ENCODE data around the gene RPL31.

The RPL31 gene

DNA sequence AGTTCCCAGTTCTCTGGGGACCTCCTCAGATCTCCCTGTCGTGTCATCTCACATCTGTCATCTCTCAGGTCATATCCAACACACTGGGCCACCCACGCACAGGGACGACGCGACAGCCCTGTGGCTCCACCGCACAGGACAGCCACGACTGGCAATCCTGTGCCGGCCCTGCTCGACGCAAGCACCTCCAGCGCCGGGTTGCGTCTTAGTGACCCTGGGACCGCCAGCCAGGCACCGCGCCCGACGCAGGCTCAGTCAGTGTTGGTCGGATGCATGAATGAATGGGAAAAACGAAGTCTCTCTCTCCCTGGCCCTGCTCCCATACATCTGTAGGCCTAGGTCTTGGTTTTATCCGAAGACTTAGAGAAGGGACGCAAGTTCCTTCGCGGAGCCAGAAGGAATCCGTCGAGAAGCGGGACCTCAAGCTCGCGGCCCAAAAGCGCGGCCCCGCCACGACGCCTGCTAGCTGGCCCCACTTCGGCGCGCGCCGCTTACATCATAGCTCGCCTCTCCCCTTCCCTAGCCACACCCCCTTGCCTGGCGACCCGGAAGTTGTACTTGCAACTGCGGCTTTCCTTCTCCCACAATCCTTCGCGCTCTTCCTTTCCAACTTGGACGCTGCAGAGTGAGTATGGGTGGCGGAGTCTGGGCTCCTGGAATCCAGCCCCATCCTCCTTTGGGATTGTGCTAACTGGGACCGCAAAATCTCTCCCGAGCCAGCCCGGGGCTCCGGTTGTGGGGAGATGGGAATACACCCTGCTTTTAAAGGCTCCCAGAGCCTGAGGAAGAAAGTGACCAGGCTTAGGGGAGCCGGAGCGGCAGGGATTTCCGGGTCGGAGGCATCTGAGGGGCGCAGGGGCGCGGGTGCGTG is at the start of gene RPL31:
Gene RPL31, plus strand, starts transcription at position 599 of the 871 bp plus-strand sequence. CDS start 413 bp downstream, outside the sequence.
- peak; percentile 96 to 97 for DNase-seq

DNA sequence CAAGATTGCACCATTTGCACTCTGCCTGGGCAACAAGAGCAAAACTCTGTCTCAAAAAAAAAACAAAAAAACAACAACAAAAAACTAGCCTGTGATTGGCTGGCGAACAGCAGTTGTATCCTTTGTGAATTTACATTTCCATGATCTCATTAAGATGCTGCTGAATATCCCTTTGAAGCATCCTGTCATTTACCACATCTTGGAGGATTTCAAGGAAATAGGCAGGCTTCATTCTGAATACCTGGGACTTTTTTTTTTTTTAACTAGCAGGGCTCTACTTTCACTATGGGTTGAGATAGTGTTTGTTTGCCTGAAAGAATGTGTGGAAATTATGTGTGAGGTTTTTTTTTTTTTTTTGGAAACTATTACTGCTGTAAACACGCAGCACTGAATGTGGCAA is 49.6 kb upstream of the RPL31 start:
- no peak for DNase-seq

DNA sequence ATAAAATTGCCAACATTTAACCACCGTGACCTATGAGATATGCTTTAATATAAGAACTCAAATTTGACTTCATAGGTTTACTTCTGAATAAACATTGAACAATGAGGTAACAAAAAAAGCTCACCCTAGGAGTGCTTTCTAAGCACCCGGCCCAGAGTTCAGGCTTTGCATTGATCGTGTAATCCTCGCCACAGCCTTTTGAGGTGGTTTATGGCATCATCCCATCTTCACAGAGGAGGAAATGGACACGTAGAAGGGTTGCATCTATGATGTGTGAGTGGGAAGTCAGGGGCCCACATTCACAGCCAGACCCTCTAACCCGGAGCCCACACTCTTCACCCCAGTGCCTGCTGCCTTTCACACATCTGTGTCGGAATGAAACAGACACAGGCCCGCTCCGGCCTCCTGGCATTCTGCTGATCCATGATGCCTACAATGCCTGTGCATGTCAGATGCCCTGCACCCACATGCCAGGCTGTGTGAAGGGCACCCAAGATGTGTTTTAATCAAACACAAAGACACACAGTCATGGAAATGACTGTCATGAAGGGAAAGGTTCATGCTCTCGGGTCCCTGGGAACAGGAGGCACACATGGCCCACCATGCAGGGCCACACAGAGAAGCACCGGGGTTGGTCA is 48.6 kb upstream of the RPL31 start:
- DNase-seq: no peak

DNA sequence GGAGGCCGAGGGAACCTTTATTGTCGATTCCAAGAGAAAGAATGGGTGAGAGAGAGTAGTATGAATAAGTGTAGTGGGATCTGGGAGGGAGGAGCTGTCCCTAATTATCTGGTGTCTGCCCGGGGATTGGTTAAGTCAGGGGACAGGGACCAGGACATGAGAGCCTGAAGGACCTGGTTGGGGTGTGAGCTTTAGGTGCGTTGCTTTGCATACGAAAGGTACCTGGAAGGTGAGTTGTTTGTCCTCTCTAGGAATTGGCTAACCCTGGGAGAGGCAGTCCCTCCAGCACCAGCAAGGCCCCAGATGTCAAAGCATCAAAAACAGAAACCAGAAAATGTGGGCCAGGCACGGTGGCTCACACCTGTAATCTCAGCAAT is 48.1 kb upstream of the RPL31 start:
- no peak for DNase-seq

DNA sequence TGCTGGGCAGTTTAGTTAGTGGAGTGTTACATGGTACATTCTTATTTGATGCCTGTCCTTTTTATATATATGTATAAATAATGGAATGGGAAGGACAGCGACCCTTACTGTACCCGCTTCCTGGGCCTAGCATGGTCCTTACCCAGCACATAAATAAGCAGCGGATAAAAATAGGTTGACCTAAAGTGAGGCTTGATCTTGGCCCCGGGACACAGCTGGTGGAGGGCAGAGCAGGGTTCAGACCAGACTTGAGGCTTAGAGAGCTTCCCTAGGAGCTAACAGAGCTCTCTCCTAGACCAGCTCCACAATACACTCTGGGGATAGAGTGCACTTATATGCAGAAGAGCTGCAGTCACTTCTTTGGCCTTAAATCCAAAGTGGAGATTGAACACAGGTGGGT is 46.9 kb upstream of the RPL31 start:
- no peak for DNase-seq

DNA sequence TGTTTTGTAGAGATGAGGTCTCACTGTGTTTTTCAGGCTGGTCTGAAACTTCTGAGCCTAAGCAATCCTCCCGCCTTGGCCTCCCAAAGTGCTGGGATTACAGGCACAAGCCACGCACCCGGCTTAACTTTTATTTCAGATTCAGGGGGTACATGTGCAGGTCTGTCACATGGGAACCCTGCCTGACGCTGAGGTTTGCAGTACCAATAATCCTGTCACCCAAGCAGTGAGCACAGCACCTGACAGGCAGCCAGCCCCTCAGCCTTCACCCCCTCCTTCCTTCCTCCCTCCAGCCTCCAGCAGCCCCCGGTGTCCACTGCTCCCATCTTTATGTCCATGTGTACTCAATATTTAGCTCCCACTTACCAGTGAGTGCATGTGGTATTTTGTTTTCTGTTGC is 46.0 kb upstream of the RPL31 start:
- DNase-seq: no peak

DNA sequence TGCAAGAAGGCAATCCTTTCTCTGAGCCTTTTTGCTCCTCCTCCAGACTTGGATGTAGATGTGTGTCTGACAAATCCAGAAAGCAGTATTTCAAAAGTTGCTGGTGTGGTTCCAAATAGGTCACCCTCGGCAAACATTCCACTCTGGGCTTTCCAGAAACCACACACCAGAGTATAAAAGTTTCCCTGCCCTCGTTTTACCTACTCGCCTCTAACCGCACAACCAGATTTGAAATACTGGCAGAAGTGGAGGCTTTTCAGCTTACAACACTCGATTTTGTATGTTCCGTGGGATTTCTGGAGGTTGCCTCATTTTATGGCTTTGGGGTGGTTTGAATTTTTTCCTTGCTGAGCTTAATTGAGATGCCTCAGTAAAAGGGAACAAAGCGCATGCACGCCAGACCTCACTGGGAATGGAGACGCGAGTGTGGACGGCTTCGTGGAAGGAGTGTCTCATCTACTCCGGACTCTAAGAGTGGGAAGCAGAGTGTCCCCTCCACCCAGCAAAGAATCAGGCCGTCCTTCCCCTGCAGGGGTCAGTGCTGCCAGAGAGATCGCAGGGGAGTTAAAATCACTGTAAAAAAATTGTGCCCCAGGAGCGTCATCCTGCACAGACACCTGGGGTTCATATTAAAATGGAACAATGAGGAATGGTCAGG is 44.0 kb upstream of the RPL31 start:
- DNase-seq: no peak

DNA sequence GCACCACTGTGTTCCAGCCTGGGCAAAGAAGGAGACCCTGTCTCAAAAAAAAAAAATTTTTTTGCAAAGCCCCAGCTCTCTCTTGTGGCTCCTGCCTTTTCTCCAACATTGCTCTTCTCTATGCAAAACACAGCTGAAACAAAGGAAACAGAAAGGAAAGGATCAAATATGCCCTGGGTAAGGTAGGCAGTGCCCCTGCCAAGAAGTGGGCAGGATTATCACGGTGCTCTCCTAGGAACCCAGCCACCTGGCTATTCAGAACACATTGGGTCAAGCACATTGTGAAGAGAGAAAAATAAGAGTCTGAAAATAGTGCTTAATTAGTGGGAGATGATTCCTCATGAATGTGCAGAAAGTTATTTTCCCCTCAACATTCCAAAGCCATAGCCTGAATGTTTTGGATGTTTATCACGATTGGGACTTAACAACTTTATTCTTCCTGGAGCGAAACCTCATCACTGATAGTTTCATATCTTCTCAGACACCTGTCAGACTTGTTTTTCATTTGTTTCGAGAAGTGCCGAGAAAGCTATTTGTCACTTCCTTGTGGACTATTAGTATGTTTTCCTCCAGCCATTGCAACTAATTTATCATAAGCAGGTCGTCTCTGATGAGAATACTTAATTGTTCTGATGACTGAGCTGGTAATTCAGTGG is 42.7 kb upstream of the RPL31 start:
- DNase-seq: no peak

DNA sequence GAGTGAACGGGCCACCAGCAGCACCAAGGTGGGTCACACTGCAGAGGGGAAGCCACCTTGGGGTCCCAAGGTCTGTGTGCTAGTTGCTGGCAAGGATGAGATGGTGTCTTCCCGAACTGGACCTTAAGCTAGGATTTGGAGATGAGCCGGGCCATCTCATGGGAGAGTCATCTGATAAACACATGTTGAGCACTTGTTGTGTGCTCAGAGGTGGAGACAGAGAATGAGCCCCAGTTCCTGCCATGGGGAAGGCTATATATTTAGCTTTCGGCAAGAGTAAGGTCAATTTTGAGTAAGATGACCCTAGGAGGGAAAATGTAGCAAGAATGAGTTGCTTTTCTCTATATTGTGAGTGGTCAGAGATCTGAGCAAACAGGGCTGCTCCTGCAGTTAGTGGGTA is 41.4 kb upstream of the RPL31 start:
- no peak for DNase-seq

DNA sequence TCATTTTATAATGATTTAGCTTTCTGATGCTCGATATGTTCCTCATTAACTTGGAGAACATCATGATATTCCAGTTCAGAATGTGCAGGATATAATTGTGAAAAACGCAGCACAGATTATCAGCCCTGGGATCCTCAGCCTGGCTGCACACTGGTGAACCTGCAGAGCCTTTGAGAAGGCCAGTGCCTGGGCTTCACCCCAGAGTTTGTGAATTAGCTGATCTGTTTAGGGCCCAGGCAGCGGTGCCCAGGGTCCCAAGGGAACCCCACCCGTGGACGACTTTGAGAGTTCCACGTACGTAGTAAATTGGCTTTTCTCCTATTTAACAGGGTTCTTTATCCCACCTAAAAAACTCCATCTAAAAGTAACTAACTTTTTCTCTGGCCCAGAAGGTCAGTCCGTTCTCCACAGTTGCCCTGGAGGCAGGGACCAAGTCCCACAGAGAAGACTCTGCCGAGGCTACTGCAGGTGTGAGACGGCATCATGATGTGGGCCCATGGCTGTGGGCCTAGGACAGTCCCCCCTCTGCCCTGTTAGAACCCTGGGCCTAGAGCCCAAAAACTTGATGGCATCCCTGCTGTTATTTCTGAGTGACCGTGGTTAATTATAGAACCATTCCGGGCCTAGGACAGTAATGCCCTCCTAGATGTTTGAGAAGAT is 39.6 kb upstream of the RPL31 start:
- no peak for DNase-seq

DNA sequence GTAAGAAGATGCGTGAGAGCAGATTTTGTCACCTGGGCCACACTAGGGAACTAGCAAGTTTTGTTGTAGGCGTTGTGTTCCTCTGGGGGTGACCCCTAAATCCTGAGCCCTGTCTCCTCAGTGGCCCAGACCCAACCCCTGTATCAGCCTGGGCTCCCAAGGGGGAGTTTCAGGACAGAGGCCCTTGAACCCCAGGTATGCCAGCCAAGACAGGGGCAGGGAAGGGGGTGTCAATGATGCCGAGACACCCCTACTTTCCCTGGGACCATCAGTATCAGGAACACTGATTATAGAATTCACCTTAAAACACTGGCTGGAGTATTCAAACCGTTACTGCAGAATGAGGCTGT is 39.1 kb upstream of the RPL31 start:
- DNase-seq: no peak

DNA sequence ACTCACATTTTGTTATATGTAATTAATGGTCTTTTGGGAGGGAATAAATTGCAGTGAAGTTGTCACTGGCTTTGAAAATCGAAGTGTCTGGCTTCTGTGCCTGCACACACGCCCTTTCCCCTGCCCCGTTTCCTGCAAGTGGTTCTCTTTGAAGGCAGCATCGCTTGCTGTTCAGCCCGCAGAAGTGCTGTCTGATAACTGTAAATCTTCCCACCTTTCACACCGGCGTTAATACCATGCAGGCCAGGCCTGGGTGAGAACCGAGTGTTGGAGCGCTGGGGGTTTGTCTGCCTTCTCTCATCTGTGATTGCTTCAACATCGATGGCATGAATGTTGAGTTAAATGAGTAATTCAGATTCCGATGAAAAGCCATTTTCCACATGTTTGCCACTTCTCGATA is 37.9 kb upstream of the RPL31 start:
- DNase-seq: peak in 1 of 2 donors; percentile 15

DNA sequence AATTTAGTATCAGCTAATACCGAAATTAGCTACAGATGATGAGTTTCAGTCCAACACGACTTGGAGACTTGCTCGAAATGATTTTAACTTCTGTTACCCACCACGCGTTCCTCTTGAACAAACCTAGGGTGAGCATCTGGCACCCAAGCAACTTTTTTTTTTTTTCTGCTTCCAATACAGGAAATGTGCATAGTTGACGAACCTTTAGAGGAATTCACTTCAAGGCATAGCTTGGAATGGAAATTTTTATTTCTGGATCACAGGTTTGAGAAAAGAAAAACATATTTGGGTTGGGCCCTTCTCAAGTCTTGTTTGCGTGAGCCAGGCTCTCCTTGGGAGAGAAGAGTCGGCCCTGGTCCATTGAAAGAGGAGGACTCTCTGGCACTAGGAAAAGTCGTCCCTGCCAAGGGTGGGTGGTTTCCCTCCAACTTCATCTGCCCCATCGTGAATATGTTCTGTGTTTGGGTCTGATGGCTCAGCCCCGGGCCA is 37.4 kb upstream of the RPL31 start:
- DNase-seq: no peak

DNA sequence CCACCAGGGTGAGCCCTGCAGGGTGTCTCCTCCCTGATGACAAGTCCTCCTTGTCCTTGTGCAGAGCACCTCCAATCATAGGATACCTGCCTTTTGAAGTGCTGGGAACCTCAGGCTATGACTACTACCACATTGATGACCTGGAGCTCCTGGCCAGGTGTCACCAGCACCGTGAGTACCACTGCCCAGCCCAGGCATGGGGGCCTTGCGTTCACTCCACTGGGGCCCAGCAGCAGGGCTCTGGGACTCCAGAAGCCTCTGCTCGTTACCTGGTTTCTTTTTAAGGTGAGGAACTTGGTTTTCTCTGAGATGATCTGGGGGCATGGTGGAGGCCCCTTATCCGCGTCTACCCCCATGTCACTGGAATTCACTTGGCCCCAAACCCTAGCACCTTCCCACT is 36.5 kb upstream of the RPL31 start:
- DNase-seq: no peak

DNA sequence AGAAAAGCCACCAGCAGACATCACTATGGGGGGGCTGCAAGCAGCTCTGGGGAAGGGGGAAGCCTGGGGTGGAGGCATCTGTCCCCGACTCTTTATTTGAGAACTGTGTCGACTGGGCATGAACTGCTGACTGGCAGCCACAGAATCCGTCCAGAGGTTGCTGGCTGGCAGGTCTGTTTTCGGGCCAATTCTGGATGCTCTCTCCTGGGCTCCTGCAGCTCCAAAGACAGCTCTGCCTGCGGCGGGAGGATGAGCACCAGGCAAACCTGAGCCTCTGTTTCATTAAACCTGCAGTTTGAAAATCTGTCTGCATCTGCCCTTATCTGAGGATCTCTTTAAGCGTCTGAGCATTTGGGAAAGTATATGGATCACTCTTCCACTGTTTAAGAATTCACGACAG is 34.4 kb upstream of the RPL31 start:
- no peak for DNase-seq

DNA sequence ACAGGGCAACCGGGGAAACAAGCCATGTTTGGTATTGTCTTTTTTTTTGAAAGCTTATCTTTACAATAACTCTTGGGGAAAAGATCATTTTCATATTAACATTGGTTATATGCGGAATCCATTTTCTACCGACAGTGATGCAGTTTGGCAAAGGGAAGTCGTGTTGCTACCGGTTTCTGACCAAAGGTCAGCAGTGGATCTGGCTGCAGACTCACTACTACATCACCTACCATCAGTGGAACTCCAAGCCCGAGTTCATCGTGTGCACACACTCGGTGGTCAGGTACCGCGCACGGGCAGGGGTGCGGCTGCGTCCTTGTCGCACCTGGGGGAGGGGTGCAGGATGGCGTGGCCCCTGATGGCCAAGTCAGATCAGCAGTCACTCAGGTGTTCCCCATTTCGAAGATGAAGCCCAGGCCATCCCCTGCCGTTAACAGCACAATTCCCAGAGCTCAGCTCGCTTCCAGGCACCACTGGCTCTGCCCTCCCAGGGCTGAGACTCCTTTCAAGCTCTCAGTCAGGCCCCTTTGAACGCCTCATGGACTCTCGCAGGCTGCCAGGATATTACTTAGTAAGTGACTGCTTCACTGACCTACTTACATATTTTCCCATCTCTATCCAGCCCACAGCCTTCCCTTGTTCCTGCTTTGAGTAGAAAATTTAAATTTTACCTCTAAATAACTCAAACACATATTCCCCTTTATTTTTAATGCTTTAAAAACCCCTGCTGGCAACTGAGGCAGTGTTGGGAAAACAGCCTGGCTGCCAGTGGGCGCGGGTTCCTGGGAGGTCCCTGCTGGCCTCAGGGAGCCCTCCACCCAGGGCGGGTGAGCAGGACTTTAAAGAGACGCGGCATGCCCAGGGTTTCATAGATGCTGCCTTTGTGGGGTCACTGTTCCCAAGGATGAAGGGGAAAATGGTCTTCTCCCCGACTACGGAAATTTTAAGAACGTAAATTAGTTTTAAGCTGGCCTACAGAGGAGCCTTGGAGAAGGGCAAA is 33.6 kb upstream of the RPL31 start:
- DNase-seq: no peak

DNA sequence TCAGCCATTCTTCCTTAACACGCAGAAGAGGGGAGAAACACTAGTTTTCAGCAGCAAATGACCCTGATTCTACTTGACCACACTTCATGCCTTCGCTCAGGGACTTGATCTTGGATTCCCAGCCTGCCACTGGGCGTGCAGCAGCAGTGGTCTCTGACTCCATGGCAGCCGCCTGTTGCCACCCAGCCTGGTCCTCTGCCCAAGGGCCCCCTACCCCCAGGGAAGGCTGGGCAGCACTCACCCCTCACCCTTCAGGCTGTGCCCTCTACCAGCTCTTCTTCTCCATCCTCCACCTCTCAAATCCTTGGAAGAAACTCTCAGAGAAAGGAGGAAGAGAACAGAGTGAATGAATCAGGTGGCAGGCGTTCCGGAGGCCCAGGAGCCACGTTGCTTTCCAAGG is 32.1 kb upstream of the RPL31 start:
- DNase-seq: no peak

DNA sequence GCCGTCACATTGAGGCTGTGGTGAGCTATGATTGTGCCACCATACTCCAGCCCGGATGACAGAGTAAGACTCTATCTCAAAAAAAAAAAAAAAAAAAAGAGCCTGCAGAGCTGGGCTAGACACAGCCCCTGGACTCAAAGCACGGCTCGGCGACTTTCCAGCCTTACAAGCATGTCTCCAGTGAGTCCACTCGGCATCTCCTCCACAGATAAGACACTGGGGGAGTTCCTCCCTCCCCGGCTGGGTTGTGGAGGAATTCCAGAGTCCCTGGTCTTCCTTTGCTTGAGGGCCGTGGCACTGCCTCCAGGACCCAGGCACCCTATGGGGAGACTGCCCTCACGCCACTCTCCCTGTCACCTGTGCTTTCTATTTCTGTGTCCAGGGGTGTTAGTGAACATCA is 30.9 kb upstream of the RPL31 start:
- DNase-seq: no peak

DNA sequence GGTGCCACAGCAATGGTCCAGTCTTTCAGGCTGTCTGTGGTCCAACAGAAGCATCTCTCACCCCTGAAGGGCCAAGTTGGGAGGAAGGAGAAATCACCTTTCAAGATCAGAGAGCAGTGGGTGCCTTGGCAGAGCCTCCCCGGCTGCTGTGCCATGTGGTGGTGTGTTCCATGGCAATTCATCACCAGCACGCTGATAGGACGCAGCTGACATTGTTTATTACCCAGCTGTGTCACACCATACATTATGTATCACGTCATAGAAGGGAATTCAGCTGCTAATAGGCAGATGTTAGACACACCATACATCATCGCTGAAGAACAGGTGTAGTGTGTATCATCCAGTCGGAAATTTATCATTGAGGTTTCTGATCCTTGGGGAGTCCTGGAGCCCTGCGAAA is 29.6 kb upstream of the RPL31 start:
- DNase-seq: no peak

DNA sequence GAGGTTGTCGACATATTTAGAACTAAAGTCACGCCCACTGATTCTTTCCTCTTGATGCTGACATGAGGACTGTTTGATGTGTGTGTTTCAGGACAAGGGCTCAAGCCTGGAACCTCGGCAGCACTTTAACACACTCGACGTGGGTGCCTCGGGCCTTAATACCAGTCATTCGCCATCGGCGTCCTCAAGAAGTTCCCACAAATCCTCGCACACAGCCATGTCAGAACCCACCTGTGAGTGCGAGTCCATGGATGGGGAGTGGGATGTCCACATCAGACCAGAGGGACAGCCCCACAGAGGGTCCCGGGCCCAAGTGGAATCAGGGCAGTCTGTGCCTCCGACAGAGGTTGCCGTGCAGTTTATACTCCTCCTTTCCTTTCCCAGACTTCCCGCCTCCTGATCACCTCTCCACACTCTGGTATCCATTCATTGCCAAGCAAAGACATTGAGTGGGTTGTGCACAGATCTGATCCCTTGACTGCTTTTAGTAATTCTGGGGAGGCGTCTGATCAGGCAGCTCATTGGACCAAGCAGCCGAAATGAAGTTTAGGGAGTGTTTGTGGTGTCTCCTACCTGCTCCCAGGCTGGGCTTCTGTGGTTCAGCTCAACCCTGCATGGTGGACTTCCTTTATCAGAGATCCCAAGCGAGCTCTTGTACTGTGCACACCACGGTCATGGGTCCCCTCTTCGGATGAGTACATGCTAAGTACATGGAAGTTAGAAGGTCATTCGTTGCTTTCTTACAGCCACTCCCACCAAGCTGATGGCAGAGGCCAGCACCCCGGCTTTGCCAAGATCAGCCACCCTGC is 27.2 kb upstream of the RPL31 start:
- DNase-seq: no peak

DNA sequence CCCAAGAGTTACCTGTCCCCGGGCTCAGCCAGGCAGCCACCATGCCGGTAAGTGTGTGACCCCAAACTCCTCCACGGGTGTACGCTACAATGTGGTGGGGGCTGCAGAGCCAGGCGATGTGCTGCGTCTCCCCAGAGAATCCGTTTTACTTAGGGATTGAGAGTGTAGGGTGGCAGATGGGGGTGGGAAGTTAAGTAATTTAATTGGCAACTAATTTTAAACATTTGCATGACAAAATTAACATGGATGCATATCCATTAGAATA is 26.6 kb upstream of the RPL31 start:
- DNase-seq: no peak

Measured in CD4-positive, alpha-beta T cell treated with Interferon alpha-2 for 1 hour (primary cell).